ENCODE data around the gene GPR141. TPM values are rescaled to one million over a fixed set of nuclear protein-coding genes. Genes with fewer than 3 reads are reported as not detected.
A peak's percentile ranks its signal among the peaks of the same experiment; 100 is the strongest.

GPR141 gene
- total and polyA plus RNA-seq, 8 donors: 0.32 to 1.6 (median 0.78) TPM; not detected in 4

DNA sequence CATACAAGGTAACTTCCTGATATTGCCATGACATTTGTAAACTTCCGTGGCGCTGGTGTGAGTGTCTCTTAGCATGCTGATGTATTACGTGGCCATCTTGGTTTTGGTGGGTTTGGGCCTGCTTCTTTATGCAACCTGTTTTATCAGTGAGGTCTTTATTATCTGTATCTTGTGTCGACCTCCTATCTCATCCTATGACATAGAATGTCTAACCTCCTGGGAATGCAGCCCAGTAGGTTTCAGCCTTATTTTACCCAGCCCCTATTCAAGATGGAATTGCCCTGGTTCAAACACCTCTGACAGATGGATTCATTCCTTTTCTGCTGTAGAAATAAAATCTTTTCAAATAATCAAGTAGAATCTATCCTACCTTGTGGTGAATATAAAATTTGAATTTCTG, 23.0 kb upstream of the GPR141 start:
- H3K4me1 ChIP-seq: no peaks in the 10 kb centered on the region
- H3K36me3 ChIP-seq: no peaks in the 10 kb centered on the region
- H3K9me3 ChIP-seq: peaks cover 0 to 3% (median 0%) of the 10 kb centered on the region in 4 donors
- 72 to 78% methylated on average over 4 of the region's 4 CpGs for WGBS, 2 donors
- DNase-seq: no peak
- TF ChIP-seq, protein P1, sequence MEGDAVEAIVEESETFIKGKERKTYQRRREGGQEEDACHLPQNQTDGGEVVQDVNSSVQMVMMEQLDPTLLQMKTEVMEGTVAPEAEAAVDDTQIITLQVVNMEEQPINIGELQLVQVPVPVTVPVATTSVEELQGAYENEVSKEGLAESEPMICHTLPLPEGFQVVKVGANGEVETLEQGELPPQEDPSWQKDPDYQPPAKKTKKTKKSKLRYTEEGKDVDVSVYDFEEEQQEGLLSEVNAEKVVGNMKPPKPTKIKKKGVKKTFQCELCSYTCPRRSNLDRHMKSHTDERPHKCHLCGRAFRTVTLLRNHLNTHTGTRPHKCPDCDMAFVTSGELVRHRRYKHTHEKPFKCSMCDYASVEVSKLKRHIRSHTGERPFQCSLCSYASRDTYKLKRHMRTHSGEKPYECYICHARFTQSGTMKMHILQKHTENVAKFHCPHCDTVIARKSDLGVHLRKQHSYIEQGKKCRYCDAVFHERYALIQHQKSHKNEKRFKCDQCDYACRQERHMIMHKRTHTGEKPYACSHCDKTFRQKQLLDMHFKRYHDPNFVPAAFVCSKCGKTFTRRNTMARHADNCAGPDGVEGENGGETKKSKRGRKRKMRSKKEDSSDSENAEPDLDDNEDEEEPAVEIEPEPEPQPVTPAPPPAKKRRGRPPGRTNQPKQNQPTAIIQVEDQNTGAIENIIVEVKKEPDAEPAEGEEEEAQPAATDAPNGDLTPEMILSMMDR (IDR thresholded peaks at IDR 0.05): no peak
- no peak for FAIRE-seq
- intact Hi-C loops (cut with DNase I): no loop called here
- no peaks in the 10 kb centered on the region for H3K27me3 ChIP-seq
- no peak overlapping the region for H3K27ac ChIP-seq
- H3K4me3 ChIP-seq: no peak overlapping the region
- ATAC-seq: no peak

- H3K27ac ChIP-seq: no peak overlapping the region
- peak in 1 of 6 donors; percentile 26 for DNase-seq
Measured at GRCh38 chr7:37663693-37664092, 19.9 kb upstream of the GPR141 start.

DNA sequence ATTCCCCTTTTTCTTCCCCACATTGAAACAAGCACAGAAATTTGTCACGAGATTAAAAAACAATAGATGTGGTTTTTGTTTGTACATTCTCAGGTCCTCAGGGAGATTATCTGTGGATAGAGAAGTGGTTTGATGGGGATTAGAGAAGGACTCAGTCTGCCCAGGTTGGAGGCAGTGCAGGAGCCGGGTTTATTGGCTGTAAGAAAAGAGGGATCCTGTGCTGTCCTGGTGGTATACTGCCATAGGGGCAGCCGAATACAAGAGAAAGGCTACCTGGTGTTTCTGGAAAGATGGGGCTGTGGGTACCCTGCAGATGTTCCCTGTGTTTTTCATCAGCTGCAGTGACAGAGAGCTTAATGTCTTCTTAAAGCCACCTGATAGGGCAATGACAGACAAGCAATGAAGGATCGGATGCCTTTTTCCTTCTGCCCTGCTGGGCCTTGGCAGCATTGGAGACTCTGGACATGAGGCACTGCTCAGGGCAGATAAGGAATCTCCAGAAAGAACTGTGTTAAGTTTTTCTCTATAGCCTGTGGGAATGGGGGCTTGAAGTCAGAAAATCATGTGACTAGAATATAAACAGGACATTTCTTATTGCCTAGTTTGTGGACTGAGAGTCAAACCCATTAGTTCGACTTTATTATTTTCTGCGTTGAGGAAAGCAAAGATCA, 18.1 kb upstream of the GPR141 start:
- H3K27ac ChIP-seq: no peak overlapping the region
- ATAC-seq: no peak
- TF ChIP-seq, protein P1 (IDR thresholded peaks at IDR 0.05): no peak
- peaks cover 0 to 3% (median 0%) of the 10 kb centered on the region in 4 donors for H3K9me3 ChIP-seq
- no peaks in the 10 kb centered on the region for H3K4me1 ChIP-seq
- 45 to 50% methylated on average over 6 of the region's 6 CpGs for WGBS, 2 donors
- DNase-seq: no peak
- H3K4me3 ChIP-seq: no peak overlapping the region
- H3K27me3 ChIP-seq: no peaks in the 10 kb centered on the region
- FAIRE-seq: no peak
- intact Hi-C loops (cut with DNase I): no loop called here
- H3K36me3 ChIP-seq: no peaks in the 10 kb centered on the region

More at GRCh38 chr7:37663693-37664092, 19.9 kb upstream of the GPR141 start:
- H3K36me3 ChIP-seq: no peaks in the 10 kb centered on the region
- no peak overlapping the region for H3K4me3 ChIP-seq
- no peak for FAIRE-seq
- intact Hi-C loops (cut with DNase I): no loop called here
- H3K27me3 ChIP-seq: no peaks in the 10 kb centered on the region
- TF ChIP-seq, protein P1 (IDR thresholded peaks at IDR 0.05): no peak
- WGBS, 2 donors: 62 to 71% methylated on average over 4 of the region's 4 CpGs
- no peaks in the 10 kb centered on the region for H3K4me1 ChIP-seq
- H3K9me3 ChIP-seq: peaks cover 0 to 3% (median 0%) of the 10 kb centered on the region in 4 donors
- ATAC-seq: peak in 2 of 4 donors; percentile 52 to 57

- TF ChIP-seq, protein P1 (IDR thresholded peaks at IDR 0.05): no peak
- Histone ChIP-seq H3K36me3 (no peaks in the 10 kb centered on the region), H3K27ac (no peak overlapping the region), H3K4me1 (no peaks in the 10 kb centered on the region), H3K4me3 (no peak overlapping the region), H3K27me3 (no peaks in the 10 kb centered on the region), H3K9me3 (peaks cover 0 to under 1% (median 0%) of the 10 kb centered on the region in 4 donors)
- FAIRE-seq: no peak
- peak in 1 of 4 donors; percentile 32 for ATAC-seq
- DNase-seq: no peak
- WGBS, 2 donors: 48 to 49% methylated on average over 8 of the region's 8 CpGs
- intact Hi-C loops (cut with DNase I): no loop called here
Measured at GRCh38 chr7:37666026-37666799, 17.4 kb upstream of the GPR141 start.
